GM19372 (cell line): ENCODE results near the gene DNAJB5.
"Not testable (repeated sequence)": the region's sequence is repeated elsewhere in the genome, so short reads cannot be mapped to it uniquely, and the experiment has no call there.

Experiments used
- ATAC-seq: cut with Tn5 transposase; IDR thresholded peaks from one replicate; pipeline ENCODE4 v1.9.1; 2021; ENCODE audit warnings: mild to moderate bottlenecking, low read depth, moderate library complexity; ENCODE audit not compliant: unreplicated experiment

DNAJB5 gene

DNA sequence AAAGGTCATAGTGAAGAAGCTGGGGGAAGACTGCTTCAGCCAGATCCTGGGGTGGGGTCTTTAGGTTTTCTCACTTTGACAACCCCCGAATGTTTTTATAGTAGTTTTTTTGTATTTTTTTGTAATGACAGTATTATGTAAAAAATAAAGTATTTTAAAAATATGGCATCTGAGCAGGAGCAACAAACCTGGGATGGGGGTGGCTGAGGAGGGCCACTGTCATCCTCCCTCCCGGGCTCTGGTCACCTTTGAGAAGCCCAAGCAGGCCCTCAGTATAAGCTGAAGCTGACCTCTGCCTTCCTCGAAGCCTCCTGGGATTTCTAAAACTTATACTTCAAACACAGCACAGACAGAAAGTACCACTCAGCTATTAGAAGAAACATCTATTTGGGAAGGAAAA is 8.7 kb downstream of the DNAJB5 start:
- ATAC-seq, result no peak

DNA sequence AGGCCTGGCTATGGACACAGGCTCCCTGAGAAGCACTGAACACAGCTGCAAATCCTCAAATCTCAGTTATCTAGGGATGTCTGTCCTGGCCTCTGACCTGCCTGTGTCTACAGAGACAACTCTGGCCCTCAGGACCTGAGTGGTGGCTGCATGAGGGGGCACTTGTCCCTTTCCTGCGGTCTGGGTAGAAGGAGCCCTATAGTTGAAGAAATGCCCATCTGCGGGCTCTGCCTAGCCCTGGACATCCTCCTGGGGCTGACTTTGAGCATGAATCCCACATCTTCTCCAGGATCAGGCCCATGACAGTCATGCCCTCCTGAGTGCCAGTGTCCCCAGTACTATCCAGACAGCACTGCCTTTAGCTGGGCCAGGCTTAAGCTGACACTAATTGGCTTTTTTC is 10.0 kb downstream of the DNAJB5 start:
- ATAC-seq, result no peak

DNA sequence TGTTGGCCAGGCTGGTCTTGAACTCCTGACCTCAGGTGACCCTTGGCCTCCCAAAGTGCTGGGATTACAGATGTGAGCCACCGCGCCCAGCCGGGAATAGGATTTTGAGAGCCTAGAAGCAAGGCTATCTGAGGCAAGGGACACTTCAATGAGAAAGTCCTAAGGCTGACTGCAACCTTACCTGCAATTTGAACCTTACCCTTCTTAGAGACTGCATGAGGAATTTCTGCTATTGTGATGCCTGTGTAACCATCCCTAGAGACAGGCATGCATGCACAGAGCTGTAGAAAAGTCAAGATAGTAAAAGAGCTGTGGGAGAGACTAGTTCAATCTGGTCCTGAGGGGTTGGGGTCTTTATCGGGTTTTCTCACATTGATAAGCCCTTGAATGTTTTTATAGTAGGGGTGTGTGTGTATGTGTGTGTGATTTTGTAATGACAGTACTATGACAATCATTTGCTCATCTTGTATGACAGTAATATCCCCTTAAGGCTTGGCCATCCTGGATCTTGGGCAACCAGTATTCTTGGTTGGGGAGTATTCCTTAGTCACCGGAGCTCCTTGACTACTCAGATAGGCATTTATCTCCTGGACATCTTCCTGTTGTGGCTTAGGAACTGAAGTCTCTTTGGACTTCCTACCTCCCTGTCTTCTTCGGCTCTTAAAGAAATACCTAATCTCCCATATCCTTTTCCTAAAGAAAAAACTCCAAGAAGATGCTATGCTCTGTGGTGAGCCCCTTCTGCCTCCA is 11.2 kb downstream of the DNAJB5 start:
- no peak for ATAC-seq

DNA sequence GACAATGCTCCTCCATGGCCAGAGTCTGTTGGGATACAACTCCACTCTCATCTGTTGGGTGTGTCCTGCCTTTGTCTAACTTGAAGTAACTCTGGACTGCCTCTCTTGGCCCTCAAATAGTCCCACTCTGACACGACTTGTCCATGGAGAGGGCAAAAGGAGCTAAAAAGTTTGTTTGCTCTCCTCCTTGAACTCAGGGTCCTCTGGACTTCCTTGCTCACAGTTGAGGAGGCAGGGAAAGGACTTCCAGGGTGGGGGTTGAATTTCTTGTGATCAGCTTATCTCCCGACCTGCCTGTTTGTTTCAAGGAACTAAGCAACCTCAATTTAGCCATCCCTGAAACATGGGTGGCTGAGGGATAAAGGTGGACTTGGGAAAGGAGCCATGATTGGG is 11.7 kb downstream of the DNAJB5 start:
- ATAC-seq, result no peak

DNA sequence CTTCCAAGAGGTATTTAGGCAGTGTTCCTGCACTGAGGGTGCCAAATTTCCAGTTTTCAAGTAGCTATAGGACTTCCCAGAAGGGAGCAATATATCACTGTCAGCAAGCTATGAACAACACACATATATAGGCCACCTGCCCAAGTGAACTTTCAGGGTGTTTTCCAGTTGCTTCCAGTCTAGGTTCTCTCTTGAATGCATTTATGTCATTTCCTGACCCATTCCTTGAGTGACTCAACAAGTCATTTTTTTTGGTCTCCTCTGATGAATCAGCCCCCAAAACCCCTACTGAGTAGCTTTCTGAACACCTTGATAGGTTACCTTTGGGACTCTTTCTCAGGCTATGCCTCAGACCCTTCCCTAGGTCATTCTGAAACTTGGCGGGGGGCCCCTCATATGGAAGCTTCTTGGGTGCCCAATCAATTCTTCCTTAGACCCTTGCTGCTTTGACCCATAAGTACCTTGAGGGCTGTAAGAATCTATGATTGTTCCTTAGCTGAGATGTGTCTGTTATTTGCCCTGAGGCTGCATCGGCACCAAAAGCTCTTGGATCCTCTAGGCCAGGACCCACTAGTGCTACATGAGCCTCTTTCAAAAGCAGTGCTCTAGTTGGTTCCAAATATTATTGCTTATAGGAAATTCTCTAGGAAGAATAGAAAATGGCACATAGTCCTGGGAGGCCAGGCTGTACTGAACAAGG is 12.4 kb downstream of the DNAJB5 start:
- ATAC-seq, result no peak

DNA sequence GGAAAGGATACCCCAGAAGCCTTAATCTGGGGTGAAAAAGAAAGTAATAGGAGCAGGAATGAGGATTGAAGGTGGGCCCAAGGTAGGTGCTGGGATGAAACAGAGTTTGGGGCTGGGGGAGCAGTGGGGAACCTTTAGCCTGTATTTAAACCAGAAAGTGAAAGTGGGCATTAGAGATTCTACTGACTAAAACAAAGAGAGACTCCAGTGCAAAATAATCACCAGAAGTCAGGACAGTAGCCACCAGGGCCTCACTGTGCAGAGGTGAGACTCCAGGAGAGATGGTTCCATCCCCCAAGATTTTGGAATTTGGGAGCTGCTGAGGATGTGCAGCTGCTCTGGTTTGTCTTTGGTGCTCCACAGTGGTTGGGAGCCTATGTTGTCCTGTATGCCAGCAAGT is 13.1 kb downstream of the DNAJB5 start:
- no peak for ATAC-seq

DNA sequence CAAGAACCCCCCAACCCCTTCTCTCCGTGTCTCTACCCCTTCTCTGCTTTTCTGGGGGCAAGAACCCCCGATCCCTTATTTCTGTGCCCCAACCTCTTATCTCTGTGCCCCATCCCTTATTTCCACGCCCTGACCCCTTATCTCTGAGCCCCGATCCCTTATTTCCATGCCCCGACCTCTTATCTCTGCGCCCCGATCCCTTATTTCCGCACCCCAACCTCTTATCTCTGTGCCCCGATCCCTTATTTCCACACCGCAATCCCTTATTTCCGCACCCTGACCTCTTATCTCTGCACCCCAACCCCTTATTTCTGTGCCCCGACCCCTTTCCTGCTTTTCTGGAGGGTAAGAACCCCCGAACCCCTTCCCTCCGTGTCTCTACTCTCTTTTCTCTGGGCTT is 14.8 kb downstream of the DNAJB5 start:
- not testable (repeated sequence) for ATAC-seq

DNA sequence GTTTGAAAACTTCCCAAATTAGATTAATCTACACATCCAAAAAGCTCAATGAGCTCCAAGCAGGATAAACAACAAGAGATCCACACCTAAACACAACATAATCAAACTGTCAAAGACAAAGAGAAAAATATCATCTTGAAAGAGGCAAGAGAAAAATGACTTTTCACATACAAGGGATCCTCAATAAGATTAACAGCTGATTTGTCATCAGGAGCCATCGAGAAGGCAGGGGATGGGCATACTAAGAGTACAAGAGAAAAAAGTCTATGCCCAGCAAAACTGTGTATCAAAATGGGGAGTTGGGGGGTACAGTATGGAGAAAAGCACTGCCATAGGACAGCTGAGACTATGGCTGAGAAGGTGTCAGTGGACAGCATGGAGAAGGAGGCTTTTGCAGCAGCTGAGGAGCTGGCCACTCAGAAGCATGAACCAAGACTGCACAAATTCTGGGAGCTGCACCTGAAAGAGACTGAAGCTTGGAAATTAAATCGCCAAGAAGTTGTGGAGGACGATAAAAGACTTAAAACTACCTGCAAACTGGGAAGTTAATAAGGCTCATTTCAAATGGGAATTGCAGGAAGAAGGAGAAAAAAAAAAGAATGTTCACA is 20.9 kb downstream of the DNAJB5 start:
- no peak for ATAC-seq

DNA sequence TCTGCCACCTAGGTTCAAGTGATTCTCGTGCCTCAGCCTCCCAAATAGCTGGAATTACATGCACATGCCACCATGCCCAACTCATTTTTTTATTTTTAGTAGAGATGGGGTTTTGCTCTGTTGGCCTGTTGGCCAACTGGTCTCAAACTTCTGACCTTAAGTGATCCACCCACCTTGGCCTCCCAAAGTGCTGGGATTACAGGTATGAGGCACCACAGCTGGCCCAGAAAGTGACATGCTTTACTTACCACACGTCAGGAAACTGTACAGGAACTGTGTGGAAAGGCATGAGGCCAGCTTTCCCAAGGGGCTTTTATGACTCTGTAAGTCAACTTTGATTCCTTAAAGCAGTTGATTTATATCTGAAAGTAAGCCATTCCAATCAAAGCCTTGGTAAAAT is 25.0 kb downstream of the DNAJB5 start:
- ATAC-seq, result no peak

DNA sequence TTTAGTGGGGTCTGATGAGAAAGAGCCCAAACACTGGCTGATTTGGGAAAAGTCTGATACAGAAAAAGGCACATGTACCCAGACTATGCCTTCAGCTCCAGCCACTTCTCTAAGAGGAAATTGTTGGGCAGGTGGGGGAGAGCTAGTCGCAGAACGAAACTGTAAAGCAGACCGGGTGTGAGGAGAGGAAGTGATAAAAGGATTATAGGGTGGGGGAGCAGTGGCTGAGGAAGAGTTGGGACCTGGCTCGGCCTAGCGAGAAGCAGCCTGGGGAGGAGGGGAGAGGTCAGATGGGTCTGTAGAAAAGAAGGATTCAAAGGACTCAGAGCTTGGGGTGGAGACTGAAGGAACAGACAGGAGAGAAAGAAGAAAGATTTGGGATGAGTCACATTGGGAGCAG is 33.9 kb downstream of the DNAJB5 start:
- ATAC-seq, result not testable (repeated sequence)

DNA sequence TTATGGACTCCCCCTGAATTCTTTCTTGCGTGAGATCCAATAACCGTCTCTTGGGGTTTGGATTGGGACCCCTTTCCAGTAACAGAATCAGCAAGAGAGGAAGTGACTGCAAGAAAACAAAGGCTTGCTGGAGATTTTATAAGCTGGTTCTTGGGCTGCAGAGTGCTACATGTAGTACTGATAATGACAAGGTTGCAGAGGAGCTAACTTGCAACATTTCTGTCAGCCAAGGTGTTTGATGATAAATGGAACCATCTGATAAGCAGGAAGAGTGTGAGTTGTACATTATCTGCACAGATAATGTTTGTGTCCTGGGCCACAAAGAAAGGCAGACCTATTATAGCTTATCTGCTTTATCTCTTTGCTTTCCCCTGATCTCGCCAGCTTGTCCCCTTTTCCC is 37.1 kb downstream of the DNAJB5 start:
- no peak for ATAC-seq

DNA sequence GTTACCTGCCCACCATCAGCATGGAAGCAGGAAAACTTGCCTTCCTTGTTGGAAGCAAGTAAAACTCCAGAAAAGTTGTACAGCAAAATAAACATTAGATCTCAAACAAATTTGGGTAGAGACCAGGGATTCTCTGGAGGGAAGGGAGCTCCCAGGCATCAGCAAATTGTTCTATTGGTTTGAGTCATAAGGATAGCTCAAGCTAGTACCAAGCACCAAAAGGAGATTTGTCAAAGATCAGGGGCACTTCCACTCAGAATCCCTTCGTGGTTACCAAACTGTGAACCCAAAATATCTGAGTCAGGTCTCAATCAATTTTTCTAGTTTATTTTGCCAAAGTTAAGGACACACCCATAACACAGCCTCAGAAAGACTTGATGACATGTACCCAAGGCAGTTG is 37.8 kb downstream of the DNAJB5 start:
- no peak for ATAC-seq

DNA sequence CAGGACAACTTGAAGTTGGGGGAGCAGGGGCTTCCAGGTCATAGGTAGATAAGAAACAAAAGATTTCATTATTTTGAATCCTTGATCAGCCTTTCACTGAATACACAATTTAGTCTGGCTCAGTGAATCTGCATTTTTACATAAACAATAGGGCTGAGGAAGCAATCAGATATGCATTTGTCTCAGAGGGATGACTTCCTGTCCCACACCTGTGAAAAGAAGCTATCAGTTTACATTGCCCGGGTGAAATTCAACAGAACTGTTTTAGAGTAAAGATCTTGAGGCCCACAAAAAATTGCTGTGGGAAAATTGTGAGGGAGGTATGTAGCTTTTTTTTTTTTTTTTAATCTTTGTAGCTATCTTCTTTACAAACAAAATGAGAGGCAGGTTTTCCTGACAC is 38.3 kb downstream of the DNAJB5 start:
- ATAC-seq, result no peak

DNA sequence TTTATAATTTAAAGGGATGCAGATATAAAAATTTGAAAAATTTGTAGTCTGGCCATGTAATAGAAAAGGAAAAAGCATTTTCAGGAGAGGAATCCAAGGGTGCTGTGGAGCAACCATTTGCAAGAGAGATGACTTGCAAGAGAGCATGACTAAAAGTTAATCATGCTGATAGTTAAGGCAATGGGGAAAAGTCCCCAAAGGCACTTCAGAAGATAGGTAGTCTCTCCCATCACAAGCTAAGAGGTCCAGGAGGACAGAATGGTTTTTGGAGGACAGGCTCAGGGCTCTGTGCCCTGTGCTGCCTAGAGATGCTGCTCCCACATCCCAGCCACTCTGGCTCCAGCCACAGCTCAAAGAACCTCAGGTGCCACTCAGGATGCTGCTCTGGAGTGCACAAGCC is 38.8 kb downstream of the DNAJB5 start:
- no peak for ATAC-seq

DNA sequence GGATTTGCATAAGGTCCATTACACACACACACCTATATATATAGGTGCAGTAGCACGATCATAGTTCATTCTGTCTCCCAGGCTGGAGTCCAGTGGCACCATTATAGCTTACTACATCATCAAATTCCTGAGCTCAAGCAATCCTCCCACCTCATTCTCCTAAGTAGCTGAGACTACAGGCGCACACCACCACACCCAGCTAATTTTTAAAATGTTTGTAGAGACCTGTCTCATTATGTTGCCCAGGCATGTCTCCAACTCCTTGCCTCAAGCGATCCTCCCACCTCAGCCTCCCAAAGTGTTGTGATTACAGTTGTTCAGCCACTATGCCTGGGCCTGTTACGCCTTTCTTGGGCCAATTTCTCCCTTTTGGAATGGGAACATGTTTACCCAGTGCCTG is 39.7 kb downstream of the DNAJB5 start:
- ATAC-seq, result no peak

DNA sequence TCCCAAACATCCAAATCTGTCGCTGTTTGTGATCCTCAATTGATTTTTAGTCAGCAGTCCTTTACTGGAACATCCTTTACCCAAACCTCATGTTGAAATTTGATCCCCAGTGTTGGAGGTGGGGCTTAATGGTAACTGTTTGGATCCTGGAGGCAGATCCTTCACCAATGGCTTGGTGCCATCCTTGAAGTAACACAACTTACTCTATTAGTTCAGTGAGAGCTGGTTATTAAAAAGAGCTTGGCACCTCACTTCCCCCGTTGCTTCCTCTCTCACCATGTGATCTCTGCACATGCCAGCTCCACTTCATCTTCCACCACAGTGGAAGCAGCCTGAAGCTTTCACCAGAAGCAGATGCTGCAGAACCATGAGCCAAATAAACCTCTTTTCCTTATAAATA is 40.3 kb downstream of the DNAJB5 start:
- ATAC-seq, result no peak

DNA sequence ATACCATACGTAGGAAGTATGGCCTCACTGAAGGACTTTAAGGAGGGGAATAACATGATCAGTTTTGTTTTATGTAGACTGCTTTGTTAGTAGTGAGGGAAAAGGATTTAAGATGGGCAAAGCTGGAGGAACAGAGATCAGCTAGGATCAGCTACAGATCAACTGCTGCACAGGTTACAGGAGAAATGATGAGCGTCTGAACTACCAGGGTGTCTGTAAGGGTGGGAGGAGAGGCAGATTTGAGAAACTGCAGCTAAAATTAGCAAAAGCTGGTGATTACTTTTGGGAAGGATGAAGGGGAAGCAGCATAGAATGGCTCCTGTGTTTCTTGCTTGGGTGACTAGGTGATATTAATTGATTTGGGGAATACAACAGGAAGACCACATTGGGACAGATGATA is 43.6 kb downstream of the DNAJB5 start:
- ATAC-seq, result no peak

DNA sequence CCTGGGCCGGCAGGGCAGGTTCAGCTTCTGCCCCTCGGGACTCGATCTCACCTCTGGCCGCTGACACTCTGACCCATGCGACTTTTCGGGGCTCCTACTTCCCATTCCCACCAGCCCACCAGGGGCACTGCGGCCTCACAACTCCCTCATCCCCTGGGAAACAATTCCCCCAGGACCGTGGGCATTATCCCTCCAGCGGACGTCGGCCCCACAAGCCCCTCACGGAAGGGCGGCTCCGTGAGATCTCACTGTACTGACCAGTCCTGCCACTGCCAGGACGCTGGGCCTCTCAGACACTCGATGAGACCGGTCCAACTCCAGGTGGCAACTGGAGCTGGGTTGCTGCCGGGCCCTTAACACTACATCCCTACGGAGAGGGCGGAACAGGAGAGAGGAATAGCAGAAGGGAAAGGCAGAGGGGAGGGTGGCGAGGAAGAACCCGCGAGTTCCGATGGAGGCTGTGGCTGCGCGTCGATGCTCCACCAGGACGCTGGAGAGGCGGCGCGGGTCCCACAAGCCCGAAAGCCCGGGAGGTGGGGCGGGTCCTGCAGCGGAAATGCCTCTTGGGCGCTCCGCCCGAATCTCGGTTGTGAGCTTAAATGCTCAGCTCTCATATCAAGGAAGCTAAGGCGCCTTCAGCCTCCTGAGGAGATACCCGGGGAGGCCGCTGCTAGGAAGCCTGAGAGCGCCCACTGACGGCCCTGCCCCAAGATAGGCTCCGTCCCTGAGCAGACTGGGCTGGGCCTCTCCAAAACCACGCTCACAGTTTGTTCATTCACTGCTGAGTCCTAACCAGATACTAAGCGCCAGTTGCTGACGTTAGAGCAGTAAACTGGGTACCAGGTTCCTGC is 46.5 kb downstream of the DNAJB5 start:
- no peak for ATAC-seq

DNA sequence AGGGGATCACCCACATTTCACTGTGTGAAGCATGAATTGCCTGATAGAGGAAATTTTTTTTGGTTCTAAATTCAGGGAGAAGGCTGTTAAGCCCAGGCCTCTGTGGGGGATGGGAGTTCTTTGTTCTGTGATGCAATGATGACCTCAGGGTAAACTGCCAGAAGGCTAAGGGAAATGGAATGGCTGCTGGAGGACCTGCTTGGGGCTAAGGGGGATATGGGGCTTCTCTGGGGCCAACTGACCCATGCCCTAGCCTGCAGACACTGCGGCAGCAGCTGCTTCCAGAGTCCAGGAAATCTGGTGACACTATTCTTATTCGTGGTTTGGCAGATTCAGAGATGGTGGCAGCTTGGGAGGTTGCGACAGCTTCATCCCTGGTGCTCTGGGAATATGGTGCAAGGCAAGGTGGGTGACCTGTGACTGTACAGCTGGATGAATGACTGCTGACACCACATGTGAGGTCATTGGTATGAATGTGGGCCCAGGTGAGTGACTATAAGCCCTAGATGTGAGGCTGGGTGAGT is 52.6 kb downstream of the DNAJB5 start:
- ATAC-seq, result no peak

DNA sequence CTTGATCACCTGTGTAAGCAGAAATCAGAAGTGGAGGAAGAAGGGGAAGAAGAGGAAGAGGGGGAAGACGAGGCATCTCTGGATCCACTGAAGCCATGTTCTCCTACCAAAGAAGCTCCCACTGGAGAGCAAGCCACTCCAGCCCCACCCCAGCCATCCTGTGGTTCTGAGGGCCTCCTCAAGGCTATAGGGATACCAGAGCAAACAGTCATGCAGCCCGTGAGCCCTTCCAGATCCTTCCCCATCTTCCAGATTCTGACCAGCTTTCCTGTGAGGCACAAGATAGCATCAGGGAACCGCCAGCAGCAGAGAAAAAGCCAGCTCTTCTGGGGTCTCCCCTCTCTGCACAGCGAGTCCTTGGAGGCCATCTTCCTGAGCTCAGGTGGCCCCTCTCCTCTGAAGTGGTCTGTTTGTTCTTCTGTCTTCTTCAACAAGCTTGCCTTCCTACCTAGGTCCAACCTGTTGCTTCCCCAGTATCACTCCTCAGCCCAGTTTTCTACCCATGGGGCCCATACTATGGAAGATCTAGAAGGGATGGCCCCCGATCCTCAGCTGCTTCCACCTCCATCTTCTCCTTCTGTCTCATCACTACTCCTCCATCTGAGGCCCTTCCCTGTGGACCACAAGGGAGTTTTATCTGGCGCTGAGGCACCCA is 53.5 kb downstream of the DNAJB5 start:
- no peak for ATAC-seq
